NCI-H2029 treated with DMSO at 0.1 percent for 48 hours (cell line): ENCODE measurements around the gene INAFM2.

Experiments used
- DNase-seq: peaks from one replicate; lab custom pipeline; 2025; lab: John Stamatoyannopoulos, UW

Gene INAFM2

DNA sequence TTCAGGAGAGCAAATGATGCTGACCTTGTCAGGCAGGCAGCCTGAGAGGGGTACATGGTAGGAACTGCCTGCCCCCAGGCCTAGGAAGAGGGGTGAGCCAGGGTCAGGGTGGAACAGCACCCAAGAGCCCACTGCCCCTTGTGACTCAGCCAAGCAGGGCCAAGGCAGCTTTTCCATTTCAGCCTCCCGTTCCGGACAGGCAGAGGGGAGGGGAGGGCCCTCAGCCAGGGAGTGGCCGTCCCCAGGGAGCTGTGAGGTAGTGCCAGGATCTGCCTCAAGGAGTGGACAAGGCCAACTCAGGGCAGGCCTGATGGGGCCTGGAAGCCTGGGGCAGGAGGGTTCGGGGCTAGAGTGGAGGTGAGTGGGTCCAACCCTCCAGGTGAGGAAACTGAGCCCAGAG lies 35.5 kb upstream of the INAFM2 start:
- no peak for DNase-seq

DNA sequence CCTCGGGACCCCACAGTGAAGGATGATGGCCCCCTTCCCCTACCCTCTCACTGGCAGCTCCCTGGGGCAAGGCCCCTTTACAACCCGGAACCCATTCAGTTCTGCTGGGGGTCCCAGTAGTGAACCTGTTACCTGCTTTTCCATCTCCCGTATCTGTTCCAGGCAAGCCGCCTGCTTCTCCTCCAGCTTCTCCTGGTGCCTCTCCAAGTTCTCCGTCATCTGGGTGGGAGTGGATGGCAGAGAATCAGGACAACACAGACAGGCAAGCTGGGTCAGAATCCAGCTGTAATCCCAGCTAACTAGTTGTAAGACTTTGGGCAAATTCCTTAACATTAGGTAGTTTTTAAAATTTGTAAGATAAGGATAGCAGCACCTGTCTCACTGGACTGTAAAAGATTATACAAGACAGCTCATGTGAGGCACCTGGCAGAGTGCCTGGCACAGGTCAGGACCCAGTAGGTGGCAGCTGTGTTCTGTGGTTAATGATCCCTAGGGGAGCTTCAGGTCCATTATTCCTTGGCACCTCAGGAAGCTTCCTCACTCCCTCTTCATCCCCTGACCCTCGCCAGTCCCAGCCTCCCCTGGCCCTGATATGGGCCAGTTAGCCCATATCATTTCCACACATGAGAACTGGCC lies 34.2 kb upstream of the INAFM2 start:
- no peak for DNase-seq

DNA sequence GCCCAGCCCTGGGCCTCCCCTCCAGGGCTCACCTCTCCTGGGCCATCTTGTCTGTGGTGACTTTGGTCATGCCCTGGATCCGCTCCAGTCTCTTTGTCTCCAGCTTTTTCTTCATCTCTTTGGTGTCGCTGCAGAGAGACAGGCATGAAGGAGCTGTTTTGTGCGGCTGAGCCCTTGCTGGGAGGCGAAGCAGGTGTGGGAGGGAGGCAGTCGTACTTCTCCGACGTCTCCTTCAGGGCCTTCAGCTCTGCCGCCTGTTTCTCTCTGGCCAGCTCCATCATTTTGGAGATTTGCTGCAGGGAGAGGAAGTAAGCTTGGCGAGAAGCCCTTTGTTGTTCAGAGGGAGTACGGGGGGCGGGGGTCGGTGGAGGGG lies 33.0 kb upstream of the INAFM2 start:
- DNase-seq: no peak

GRCh38 chr15:40290918-40291574 lies 32.4 kb upstream of the INAFM2 start:
- DNase-seq: no peak

DNA sequence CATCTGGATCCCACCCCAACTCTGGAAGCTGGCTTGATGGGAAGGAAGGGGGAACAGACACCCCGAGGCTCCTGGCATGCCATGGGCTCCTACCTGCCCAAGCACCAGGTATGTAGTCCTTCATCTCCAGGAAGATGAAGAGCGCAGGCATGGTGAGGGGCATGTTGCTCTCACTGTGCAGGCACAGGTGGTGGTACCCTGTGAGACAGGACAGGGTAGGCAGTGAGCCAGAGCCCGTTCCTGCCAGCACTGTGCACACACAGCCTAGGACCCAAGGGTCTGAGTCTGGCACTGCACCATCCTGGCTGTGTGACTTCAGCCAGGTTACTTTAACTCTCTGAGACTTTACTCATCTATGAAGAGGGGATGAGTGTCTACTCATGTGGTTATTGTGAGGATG lies 31.2 kb upstream of the INAFM2 start:
- DNase-seq: no peak

DNA sequence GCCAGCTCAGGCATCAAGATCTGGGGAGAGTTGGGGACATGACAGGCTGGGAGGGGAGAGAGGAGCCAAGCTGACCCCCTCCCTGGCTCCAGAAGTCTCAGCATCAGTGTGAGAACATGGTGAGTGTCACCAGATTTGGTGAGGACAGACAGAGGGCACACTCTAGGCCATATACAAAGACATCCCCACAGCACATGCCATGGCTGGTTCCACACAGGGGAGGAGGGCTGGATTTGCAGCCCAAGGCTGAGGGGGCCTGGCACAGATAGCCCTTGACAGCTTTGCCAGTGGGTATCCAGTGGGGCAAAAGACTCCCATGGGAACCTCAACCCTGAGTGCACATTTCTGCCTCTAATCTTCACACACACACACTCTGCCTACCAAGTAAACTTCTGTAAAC lies 30.5 kb upstream of the INAFM2 start:
- DNase-seq: no peak

DNA sequence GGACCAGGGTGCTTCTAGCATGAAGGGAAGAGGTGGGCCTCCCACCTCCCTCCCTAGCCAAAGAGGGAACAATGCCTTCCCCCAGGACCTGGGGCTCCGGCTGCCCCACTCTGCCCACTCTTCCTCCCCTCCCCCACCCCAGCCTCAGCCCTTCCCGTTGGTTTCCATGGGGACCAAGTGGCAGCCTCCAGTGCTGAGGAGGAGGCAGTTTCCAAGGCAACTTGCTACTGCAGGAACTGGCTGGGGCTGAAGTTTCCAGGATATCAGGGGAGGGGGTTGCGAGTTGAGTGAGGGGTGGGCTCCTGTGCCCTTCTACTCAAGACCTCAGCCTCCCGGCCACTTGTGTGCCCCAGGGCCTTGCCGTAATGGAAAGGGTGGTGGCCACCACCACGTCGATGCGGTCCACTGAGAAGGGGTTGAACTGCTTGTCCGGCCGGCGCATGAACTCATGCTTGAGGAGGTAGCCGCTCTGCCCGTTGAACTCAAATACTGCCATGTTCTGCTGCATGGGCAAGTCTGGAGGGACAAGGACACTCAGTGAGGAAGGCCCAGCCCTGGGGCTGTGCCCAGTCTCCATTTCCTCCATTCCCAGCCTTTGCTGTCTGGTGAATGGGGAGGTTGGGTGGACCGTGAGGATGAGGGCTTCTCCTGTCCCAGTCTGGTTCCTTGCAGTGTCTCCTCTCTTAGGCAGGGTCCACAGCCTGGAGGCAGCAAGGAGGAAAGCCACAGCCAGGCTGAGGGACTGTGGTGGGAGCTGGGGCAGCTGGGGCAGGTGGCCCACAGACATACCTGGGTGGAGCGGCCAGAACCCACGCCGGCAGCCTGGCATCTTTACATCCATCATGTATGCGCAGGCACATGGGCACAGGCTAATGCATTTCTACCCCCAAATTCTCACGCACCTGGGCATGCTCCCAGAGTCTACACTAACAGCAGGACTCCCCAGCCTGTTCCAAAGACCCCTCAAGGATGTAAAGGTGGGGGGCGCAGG lies 29.3 kb upstream of the INAFM2 start:
- DNase-seq: no peak

GRCh38 chr15:40295297-40295696 lies 28.2 kb upstream of the INAFM2 start:
- no peak for DNase-seq

- no peak for DNase-seq
These were observed 27.5 kb upstream of the INAFM2 start for GRCh38 chr15:40295877-40296560.

GRCh38 chr15:40296561-40297230 lies 26.8 kb upstream of the INAFM2 start:
- no peak for DNase-seq

- no peak for DNase-seq
These were observed 26.1 kb upstream of the INAFM2 start for GRCh38 chr15:40297356-40297755.

GRCh38 chr15:40298216-40298935 lies 25.1 kb upstream of the INAFM2 start:
- DNase-seq: no peak

GRCh38 chr15:40300367-40300766 lies 23.1 kb upstream of the INAFM2 start:
- no peak for DNase-seq

GRCh38 chr15:40300771-40301170 lies 22.7 kb upstream of the INAFM2 start:
- no peak for DNase-seq

GRCh38 chr15:40301467-40302179 lies 21.9 kb upstream of the INAFM2 start:
- no peak for DNase-seq

- no peak for DNase-seq
These were observed 21.1 kb upstream of the INAFM2 start for GRCh38 chr15:40302288-40302886.

GRCh38 chr15:40302981-40303380 lies 20.5 kb upstream of the INAFM2 start:
- no peak for DNase-seq

- DNase-seq: no peak
These were observed 19.9 kb upstream of the INAFM2 start for GRCh38 chr15:40303576-40303975.

GRCh38 chr15:40305281-40305680 lies 18.2 kb upstream of the INAFM2 start:
- no peak for DNase-seq

DNA sequence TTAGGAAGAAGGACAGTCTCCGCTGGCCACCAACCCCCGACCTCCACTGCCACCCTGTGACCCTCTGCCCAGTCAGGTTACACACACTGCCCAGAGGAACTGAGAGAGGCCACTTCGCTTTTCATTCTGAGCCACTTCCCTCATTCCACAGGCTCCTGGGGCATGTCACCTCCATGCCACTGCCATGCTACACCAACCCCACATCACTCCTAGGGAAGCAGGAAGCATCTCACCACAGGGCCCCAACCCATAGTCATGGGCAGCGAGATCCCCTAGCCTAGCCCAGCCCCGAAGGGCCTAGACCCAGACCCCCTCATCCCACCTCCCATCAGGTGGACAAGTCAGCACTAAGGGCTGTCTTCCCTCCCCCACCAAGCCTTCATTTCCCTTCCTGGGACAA lies 17.1 kb upstream of the INAFM2 start:
- DNase-seq: no peak
